GM19239 (cell line): Measurements from ENCODE around the gene CTBP1.
"Not testable (repeated sequence)": the region's sequence is repeated elsewhere in the genome, so short reads cannot be mapped to it uniquely, and the experiment has no call there.

ENCODE experiments used
- DNase-seq: peaks from one replicate; pipeline ENCODE4 v3.0.0; 2011; ENCODE audit warnings: low spot score; ENCODE audit not compliant: insufficient read length
- FAIRE-seq: peaks from 2 replicates; lab custom pipeline; 2011; peaks lifted over from hg19 to GRCh38; lab: Jason Lieb, UNC

The CTBP1 gene

GRCh38 chr4:1248245-1249147, at the start of gene CTBP1:
Gene CTBP1 (minus strand): TSS chr4:1249130. CDS start chr4:1241331, 7,799 bp downstream.
- DNase-seq = peak; percentile 92
- FAIRE-seq = peak; percentile 45

- FAIRE-seq (no peak), DNase-seq (no peak)
These were observed 49.5 kb upstream of the CTBP1 start for GRCh38 chr4:1298461-1298860.

- FAIRE-seq = no peak
- no peak for DNase-seq
These were observed 48.8 kb upstream of the CTBP1 start for GRCh38 chr4:1297456-1298325.

GRCh38 chr4:1297023-1297395, 48.1 kb upstream of the CTBP1 start:
- no peak for DNase-seq

GRCh38 chr4:1296324-1297022, 47.5 kb upstream of the CTBP1 start:
- DNase-seq (no peak), FAIRE-seq (no peak)

More at GRCh38 chr4:1297023-1297395, 48.1 kb upstream of the CTBP1 start:
- no peak for FAIRE-seq

GRCh38 chr4:1295405-1296055, 46.6 kb upstream of the CTBP1 start:
- DNase-seq = no peak
- no peak for FAIRE-seq

GRCh38 chr4:1294891-1295290, 46.0 kb upstream of the CTBP1 start:
- FAIRE-seq (no peak), DNase-seq (no peak)

- DNase-seq = no peak
- FAIRE-seq = no peak
These were observed 45.5 kb upstream of the CTBP1 start for GRCh38 chr4:1294424-1294823.

- FAIRE-seq = no peak
These were observed 45.1 kb upstream of the CTBP1 start for GRCh38 chr4:1293991-1294390.

GRCh38 chr4:1293531-1293941, 44.6 kb upstream of the CTBP1 start:
- no peak for DNase-seq
- no peak for FAIRE-seq

More at GRCh38 chr4:1293991-1294390, 45.1 kb upstream of the CTBP1 start:
- no peak for DNase-seq

- not testable (repeated sequence) for FAIRE-seq, DNase-seq
These were observed 43.7 kb upstream of the CTBP1 start for GRCh38 chr4:1292703-1293011.

GRCh38 chr4:1291996-1292702, 43.2 kb upstream of the CTBP1 start:
- no peak for FAIRE-seq

GRCh38 chr4:1291091-1291490, 42.2 kb upstream of the CTBP1 start:
- no peak for DNase-seq
- no peak for FAIRE-seq

More at GRCh38 chr4:1291996-1292702, 43.2 kb upstream of the CTBP1 start:
- no peak for DNase-seq

- peak; percentile 48 for FAIRE-seq
- DNase-seq = no peak
These were observed 41.4 kb upstream of the CTBP1 start for GRCh38 chr4:1290165-1290977.

GRCh38 chr4:1289207-1290164, 40.6 kb upstream of the CTBP1 start, which contains the start of gene MAEA:
Gene MAEA (plus strand): TSS chr4:1289891. CDS start chr4:1289914, 23 bp downstream.
- peak; percentile 100 for DNase-seq
- peak; percentile 99 for FAIRE-seq

GRCh38 chr4:1288786-1289185, 39.9 kb upstream of the CTBP1 start:
- FAIRE-seq (peak; percentile 70), DNase-seq (no peak)
